ENCODE measurements around the gene NALCN.

Gene NALCN

DNA sequence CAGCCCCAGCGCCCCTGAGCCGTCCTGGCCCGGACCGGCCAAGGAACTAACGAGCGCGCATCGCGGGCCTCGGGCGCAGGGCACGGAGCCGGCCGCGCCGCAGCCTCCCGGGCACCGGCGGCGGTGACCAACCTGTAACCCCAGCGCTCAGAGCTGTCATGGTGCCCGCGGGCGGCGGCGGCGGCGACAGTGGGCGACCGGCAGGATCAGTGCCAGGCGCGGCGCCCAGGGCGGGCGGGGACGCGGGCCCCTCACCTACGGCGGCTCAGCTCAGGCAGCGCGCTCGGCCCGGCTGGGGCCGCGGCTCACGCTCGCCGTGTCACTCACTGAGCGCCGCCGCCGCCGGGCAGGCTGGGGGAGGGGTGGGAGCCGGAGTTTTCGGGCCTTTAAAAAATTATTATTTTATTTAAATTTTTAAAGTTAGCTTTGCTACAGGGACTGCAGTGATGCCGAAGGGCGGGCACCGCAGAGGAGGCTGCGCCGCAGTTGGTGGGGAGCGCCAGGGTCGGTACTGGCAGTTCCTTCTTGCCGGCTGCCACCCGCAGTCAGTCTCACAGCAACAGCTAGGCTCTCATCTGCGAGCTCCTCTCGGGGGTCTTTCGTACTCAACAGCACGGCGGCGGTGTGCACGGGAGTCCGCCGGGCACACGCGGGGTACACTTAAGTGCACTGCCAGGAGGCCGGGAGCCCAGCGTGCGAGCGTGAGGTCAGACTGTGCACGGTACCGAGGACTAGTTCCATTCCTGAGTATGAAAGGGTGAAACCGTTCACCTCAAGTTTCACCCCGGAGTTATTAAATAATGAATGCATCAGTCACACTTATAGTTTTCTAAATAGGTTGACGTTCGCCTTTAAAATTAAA, at the start of gene NALCN:
TSS of gene NALCN (minus strand) at position 328 of the 862 bp plus-strand sequence. CDS start 17,382 bp downstream, outside the sequence.
- no peak for DNase-seq (ENCODE audit: low read depth)

GRCh38 chr13:101465877-101466276, 49.6 kb upstream of the NALCN start:
- DNase-seq (ENCODE audit: low read depth), result no peak

DNA sequence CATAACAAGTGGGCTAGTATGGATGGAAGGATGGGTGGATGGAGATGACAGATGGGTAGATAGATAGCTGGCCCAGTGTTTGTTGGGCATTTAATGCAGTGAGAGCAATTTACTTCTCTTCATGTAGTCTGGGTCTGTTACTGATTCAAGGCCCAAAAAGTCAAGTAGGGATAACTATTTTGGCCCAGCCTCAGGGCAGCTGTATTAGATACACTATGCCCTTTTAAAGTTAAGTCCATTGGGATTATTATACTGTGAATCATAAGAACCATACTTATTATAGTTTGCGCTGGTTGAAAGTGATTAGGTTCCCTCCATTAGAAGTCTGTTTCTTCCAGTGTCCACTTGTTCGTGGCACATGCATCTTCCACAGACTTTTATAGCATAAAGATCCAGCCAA, 40.9 kb upstream of the NALCN start:
- no peak for DNase-seq (ENCODE audit: low read depth)

DNA sequence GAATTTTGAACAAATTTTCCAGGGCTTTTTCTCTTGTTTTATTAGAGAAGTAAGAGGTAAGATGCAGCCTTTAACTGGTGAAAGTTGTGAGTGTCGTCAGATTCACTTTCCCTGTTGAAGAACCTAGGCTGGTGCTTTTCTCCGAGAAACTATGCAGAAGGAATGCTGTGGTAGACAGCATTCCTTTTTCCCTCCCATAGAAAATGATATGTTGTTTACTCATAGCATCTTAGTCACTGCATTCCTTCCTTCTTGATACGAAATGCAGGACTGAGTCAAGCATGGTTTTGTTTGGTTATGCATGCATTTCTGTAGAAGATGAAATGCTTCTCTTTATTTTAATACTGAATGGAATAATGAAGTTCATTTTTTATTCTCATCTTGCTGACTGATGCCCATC, 39.6 kb upstream of the NALCN start:
- no peak for DNase-seq (ENCODE audit: low read depth)

DNA sequence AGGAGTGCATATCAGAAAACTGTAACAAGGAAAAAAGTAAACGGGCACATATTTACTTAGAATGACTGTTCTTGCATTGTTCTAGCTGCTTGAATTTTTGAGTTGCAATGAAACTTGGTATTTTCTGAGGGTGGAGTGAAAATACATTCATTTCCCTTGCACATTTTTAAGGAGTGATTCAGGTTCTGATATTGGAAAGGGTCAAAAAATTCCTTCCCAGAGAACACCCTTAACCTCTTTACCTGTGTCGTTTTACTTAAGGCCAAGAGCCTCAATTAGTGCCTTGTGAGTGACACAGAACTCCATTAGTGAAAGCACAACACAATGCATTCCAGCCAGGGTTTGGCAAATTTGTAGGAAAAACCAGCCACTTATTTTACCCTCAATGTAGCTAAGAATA, 38.5 kb upstream of the NALCN start:
- DNase-seq (ENCODE audit: low read depth), result no peak

GRCh38 chr13:101453784-101454201, 37.5 kb upstream of the NALCN start:
- DNase-seq (ENCODE audit: low read depth), result no peak

DNA sequence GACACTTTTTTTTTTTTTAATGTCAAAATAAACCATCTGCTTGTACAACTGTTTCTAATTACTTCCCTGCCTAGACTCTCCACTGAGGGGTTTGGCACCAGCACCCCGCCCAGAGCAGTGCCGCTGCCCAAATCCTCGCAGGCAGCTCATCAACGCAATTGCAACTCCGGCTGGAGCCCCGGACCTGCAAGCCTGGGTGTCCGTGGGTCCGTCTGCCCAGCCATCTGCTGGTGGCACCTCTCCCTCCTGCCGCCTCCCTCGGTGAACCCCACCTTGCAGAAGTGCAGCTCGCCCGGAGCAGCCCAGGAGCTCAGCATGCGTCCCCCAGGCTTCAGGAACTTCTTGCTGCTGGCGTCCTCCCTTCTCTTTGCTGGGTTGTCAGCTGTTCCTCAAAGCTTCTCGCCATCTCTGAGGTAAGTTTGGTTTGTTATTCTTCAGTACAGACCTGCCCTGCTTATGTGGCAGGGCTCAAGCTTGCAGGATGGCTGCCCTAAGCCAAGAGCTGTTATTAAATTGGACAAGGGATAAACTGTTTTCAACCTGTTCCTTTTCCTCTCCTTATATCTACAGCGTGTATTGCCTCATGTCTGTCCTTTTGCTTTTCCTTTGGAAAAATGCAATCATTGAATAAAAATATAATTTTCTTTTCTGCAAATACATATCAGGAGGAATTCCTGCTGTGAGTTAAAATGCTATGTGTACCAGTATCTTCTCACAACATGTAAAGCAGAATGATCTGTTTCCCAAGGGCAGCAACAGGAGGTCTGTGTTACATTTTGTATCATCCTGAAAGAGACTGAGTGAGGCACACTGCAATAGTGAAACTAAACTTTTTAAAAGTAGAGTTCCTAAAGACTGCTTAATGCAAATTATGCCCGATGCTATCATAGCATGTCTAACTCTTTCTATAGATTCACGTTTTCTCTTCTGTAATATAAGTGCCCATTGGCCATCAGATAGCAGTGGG, 36.5 kb upstream of the NALCN start, which contains the start of gene ITGBL1:
TSS of gene ITGBL1 (plus strand) at position 157 of the 967 bp plus-strand sequence. CDS start at position 316, 159 bp downstream.
- DNase-seq (ENCODE audit: low read depth), result no peak

DNA sequence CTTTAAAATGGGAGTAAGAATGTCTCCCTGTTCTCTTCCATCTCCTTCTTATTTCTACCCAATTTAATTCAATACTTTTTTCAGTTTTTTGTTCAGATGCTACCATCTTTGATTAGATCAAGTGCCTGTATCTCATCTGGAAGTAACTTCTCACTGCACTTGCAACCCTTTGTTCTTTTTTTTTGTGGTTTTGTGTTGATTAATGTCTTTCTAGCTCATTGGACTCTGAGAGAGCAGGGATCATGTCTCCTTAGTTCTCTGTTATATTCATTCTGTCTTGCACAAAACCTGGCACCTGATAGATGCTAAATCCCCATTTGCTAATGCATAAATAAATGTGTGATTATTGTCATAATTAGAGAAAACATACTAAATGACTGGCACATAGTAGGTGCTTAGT, 35.3 kb upstream of the NALCN start:
- no peak for DNase-seq (ENCODE audit: low read depth)

- DNase-seq (ENCODE audit: low read depth), result no peak
Measured at GRCh38 chr13:101450749-101451130, 34.4 kb upstream of the NALCN start.

- DNase-seq (ENCODE audit: low read depth), result no peak
Measured at GRCh38 chr13:101449790-101450748, 33.8 kb upstream of the NALCN start.

GRCh38 chr13:101447852-101448251, 31.5 kb upstream of the NALCN start:
- no peak for DNase-seq (ENCODE audit: low read depth)

DNA sequence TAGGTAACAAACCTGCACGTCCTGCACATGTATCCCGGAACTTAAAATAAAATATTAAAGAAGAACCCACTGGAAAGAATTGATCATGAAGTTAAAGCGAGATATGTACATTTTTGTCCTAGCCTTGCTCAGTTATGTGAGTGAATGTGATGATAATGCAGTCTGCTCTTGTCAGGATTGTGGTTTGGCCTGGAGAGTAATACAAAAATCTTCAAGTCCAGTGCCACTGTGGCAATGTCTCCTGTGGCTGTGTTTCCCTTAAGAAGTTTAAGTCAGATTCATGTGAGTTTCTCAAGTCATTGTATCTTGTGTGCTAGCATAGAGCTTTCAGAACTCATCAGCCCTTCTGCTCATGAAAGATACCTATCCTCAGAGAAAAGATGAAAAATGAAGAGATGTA, 18.2 kb upstream of the NALCN start:
- no peak for DNase-seq (ENCODE audit: low read depth)

GRCh38 chr13:101433895-101434294, 17.6 kb upstream of the NALCN start:
- DNase-seq (ENCODE audit: low read depth), result no peak

DNA sequence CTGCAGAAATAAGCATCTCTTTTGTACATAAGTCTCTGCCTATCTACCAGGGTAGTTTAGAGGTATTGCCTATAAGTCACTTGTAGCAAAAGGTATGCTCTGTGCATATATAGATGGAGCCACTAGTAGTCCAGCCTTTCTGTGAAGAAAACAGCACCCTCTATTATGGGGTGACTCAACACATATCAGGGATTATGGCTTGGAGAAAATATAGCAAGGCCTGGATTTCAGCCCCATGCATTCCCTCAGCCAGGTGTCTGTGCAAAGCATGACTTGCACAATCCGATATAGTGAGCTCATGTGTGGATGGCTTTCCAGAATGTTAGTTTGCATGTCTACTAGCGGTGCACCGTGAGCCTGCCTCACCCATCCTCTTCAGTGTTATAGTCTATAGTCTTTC, 13.4 kb upstream of the NALCN start:
- DNase-seq (ENCODE audit: low read depth), result no peak

- DNase-seq (ENCODE audit: low read depth), result no peak
Measured at GRCh38 chr13:101425623-101426022, 9.3 kb upstream of the NALCN start.

DNA sequence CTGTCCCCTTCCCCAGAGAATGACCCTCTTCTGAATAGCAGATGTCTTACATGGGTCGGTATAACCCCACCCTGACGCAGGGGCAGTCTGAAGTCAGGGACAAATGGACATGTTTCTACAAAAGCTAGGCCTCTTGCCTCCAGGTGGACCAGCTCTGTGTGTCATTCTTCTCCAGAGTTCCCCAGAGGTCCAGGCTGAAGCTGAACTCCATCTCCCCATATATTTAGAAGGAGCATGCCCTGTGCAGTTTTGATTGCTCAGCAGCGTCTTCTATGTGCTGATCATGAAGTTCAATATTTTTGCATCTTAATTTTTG, 8.8 kb upstream of the NALCN start:
- no peak for DNase-seq (ENCODE audit: low read depth)

- no peak for DNase-seq (ENCODE audit: low read depth)
Measured at GRCh38 chr13:101424381-101425155, 8.3 kb upstream of the NALCN start.

DNA sequence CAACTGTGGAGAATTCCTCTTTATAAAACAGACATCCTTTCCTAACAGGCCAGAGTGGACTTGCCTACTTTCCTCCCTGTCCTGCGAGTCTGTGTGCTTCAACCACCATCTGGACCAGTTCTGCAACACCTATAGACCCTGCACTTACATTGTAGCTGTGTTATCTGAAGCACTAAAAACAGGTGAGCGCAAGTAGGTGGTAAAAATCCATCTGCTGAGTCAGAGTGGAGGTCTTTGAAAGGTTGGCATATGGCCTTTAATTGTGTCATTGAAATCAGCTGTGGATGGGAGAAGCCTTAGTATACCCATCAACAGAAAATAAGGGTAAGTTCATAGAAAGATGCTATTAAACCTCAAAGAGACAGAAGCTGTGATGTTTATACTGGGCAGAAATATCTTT, 7.6 kb upstream of the NALCN start:
- no peak for DNase-seq (ENCODE audit: low read depth)

DNA sequence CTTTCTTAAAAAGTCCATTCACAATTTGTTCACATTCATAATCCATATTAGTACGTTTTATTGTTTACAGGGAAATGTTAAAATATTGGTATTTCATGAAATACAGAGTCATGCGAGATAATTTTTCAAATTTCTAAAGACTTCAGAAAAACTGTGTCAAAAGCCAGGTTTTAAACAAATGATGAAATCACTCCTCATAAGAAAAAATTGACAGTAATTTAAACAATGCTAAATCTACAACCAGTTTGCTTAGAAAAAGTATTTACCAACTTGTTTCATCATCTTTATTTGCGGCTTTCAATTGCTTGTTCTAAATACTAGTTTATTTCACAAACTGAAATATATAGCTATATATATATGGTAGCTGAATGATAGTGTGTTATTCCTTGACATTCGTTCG, 1.2 kb upstream of the NALCN start:
- no peak for DNase-seq (ENCODE audit: low read depth)

DNA sequence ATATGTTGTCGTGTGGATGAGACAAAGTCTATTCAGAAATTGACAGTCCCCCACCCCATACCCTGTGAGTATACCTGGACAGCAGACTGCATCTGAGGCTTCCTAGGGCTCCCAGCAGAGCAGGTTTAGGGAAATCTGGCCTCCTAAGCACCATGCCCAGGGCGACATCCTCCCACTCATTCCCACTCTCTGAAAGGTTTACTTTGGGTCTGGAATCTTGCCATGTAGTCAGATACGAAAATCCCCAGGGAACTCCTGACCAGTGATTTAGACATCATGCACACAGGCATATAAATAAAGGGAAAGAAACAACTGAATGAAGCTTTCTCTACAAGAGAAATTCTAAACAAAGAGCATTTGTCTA, 717 bp upstream of the NALCN start:
- no peak for DNase-seq (ENCODE audit: low read depth)
